CD4-positive, alpha-beta T cell treated with Interleukin-15 for 1 hour (primary cell): ENCODE measurements around the gene CLCN7.
"Not testable (repeated sequence)": the region's sequence is repeated elsewhere in the genome, so short reads cannot be mapped to it uniquely, and the experiment has no call there.

Source experiments
- DNase-seq: peaks from one replicate; pipeline ENCODE4 v3.0.0-alpha.2; 2020

Gene CLCN7

GRCh38 chr16:1443980-1444729 is 30.7 kb downstream of the CLCN7 start, which contains the start of gene CCDC154:
Gene CCDC154 (minus strand): TSS chr16:1444556. CDS start chr16:1444322, 234 bp downstream.
- DNase-seq, result no peak

GRCh38 chr16:1443403-1443973 is 31.3 kb downstream of the CLCN7 start:
- no peak for DNase-seq

GRCh38 chr16:1442697-1443096 is 32.1 kb downstream of the CLCN7 start:
- no peak for DNase-seq

GRCh38 chr16:1441391-1441829 is 33.4 kb downstream of the CLCN7 start:
- no peak for DNase-seq

GRCh38 chr16:1439699-1440074 is 35.1 kb downstream of the CLCN7 start:
- not testable (repeated sequence) for DNase-seq

GRCh38 chr16:1439058-1439698 is 35.6 kb downstream of the CLCN7 start:
- DNase-seq, result no peak

GRCh38 chr16:1438229-1439057 is 36.4 kb downstream of the CLCN7 start:
- DNase-seq, result no peak

- no peak for DNase-seq
Observed at GRCh38 chr16:1437606-1438005, 37.2 kb downstream of the CLCN7 start.

- DNase-seq, result no peak
Observed at GRCh38 chr16:1436731-1437355, 38.0 kb downstream of the CLCN7 start.

GRCh38 chr16:1435921-1436697 is 38.7 kb downstream of the CLCN7 start:
- no peak for DNase-seq

- DNase-seq, result no peak
Observed at GRCh38 chr16:1434644-1435592, 39.9 kb downstream of the CLCN7 start.

- DNase-seq, result no peak
Observed at GRCh38 chr16:1433756-1434155, 41.1 kb downstream of the CLCN7 start.

- no peak for DNase-seq
Observed at GRCh38 chr16:1433263-1433560, 41.6 kb downstream of the CLCN7 start.

- no peak for DNase-seq
Observed at GRCh38 chr16:1432388-1433262, 42.2 kb downstream of the CLCN7 start.

- no peak for DNase-seq
Observed at GRCh38 chr16:1431497-1432270, 43.1 kb downstream of the CLCN7 start.

GRCh38 chr16:1430759-1431496 is 43.9 kb downstream of the CLCN7 start, which contains the start of gene PERCC1:
Gene PERCC1 (plus strand): TSS chr16:1431078. CDS start chr16:1432594, 1,516 bp downstream.
- DNase-seq, result no peak

GRCh38 chr16:1430214-1430758 is 44.5 kb downstream of the CLCN7 start:
- DNase-seq, result no peak

GRCh38 chr16:1429631-1430030 is 45.2 kb downstream of the CLCN7 start:
- no peak for DNase-seq
